ENCODE measurements around the gene OAS2. TPM values are rescaled to one million over a fixed set of nuclear protein-coding genes. Genes with fewer than 3 reads are reported as not detected.

OAS2 gene
- polyA plus RNA-seq, 1 donor from 2014 or later = not detected

DNA sequence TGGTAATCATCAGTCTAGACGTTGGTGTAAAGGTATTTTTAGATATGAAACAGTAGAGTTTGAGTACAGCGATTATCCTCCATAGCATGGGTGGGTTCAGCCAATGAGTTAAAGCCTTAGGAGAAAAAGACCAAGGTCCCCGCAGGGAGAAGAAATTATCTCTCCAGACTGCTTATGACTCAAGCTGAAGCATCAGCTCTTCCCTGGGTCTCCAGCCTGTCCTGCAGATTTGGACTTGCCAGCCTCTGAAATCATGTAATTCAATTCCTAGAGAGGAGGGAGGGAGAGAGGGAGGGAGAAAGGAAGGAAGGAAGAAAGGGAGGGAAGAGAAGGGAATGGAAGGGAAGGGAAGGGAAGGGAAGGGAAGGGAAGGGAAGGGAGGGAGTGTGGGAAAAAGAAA lies 66.2 kb downstream of the OAS2 start:
- Histone ChIP-seq H3K27me3 (ENCODE audit: insufficient read depth, low read depth, low read length) (peaks cover 14% of the 10 kb centered on the region), H4K20me1 (ENCODE audit: insufficient read depth) (no peaks in the 10 kb centered on the region), H3K9ac (ENCODE audit: low read length) (no peak overlapping the region), H3K27ac (ENCODE audit: low read length) (no peak overlapping the region), H3K9me3 (ENCODE audit: low read length) (no peaks in the 10 kb centered on the region), H3K36me3 (ENCODE audit: insufficient read depth, low read length) (no peaks in the 10 kb centered on the region), H3K9me2 (ENCODE audit: insufficient read depth, low read length) (no peaks in the 10 kb centered on the region), H3K79me2 (replicated peaks; ENCODE audit: insufficient read depth, low read length) (no peaks in the 10 kb centered on the region), H3K4me3 (ENCODE audit: low read length) (no peak overlapping the region), H3K4me2 (ENCODE audit: low read length) (no peak overlapping the region), H3F3A (ENCODE audit: insufficient read depth, low read length, poor library complexity, severe bottlenecking) (no peaks in the 10 kb centered on the region), H2AFZ (ENCODE audit: low read depth, low read length) (no peak overlapping the region)
- TF ChIP-seq, protein P1, sequence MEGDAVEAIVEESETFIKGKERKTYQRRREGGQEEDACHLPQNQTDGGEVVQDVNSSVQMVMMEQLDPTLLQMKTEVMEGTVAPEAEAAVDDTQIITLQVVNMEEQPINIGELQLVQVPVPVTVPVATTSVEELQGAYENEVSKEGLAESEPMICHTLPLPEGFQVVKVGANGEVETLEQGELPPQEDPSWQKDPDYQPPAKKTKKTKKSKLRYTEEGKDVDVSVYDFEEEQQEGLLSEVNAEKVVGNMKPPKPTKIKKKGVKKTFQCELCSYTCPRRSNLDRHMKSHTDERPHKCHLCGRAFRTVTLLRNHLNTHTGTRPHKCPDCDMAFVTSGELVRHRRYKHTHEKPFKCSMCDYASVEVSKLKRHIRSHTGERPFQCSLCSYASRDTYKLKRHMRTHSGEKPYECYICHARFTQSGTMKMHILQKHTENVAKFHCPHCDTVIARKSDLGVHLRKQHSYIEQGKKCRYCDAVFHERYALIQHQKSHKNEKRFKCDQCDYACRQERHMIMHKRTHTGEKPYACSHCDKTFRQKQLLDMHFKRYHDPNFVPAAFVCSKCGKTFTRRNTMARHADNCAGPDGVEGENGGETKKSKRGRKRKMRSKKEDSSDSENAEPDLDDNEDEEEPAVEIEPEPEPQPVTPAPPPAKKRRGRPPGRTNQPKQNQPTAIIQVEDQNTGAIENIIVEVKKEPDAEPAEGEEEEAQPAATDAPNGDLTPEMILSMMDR (IDR thresholded peaks at IDR 0.05; ENCODE audit: poor library complexity, severe bottlenecking) = no peak
- TF ChIP-seq TAF1 (IDR thresholded peaks at IDR 0.05; ENCODE audit: low read depth) = no peak
- TF ChIP-seq MXI1 (conservative IDR thresholded peaks at IDR 0.05; ENCODE audit: poor library complexity, severe bottlenecking) = no peak
- TF ChIP-seq EP300 (conservative IDR thresholded peaks at IDR 0.05; ENCODE audit: poor library complexity, severe bottlenecking) = no peak
- TF ChIP-seq SMC3 (conservative IDR thresholded peaks at IDR 0.05; ENCODE audit: poor library complexity) = no peak
- TF ChIP-seq, protein P2, sequence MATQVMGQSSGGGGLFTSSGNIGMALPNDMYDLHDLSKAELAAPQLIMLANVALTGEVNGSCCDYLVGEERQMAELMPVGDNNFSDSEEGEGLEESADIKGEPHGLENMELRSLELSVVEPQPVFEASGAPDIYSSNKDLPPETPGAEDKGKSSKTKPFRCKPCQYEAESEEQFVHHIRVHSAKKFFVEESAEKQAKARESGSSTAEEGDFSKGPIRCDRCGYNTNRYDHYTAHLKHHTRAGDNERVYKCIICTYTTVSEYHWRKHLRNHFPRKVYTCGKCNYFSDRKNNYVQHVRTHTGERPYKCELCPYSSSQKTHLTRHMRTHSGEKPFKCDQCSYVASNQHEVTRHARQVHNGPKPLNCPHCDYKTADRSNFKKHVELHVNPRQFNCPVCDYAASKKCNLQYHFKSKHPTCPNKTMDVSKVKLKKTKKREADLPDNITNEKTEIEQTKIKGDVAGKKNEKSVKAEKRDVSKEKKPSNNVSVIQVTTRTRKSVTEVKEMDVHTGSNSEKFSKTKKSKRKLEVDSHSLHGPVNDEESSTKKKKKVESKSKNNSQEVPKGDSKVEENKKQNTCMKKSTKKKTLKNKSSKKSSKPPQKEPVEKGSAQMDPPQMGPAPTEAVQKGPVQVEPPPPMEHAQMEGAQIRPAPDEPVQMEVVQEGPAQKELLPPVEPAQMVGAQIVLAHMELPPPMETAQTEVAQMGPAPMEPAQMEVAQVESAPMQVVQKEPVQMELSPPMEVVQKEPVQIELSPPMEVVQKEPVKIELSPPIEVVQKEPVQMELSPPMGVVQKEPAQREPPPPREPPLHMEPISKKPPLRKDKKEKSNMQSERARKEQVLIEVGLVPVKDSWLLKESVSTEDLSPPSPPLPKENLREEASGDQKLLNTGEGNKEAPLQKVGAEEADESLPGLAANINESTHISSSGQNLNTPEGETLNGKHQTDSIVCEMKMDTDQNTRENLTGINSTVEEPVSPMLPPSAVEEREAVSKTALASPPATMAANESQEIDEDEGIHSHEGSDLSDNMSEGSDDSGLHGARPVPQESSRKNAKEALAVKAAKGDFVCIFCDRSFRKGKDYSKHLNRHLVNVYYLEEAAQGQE (IDR thresholded peaks at IDR 0.05; ENCODE audit: borderline replicate concordance) = no peak
- TF ChIP-seq RAD21 (conservative IDR thresholded peaks at IDR 0.05) = no peak
- no peak for TF ChIP-seq EZH2 (IDR thresholded peaks at IDR 0.05; ENCODE audit: borderline replicate concordance, insufficient read depth, low read length, poor library complexity, severe bottlenecking)
- TF ChIP-seq POLR2AphosphoS5 (IDR thresholded peaks at IDR 0.05) = no peak

DNA sequence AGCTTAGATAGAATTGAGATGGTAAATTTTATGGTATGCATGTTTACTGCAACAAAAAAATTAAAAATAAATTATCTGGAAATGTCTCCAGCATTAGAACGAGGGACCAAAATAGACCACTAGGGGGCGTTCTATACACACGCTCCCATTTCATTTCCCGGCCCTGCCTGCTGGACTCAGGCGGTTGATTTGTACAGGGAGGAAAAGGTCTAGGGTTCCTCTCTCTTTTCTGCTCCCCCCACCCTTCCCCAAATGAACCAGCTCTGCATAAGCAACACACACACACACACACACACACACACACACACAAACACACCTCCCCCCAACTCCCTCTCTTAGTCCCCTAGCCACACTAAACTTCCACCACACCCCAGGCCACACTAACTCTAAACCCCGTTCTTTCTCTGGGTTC lies 70.4 kb downstream of the OAS2 start:
- Histone ChIP-seq H3K27me3 (ENCODE audit: insufficient read depth, low read depth, low read length) (peaks cover 14% of the 10 kb centered on the region), H3F3A (ENCODE audit: insufficient read depth, low read length, poor library complexity, severe bottlenecking) (no peaks in the 10 kb centered on the region), H3K4me3 (ENCODE audit: low read length) (no peak overlapping the region), H4K20me1 (ENCODE audit: insufficient read depth) (no peaks in the 10 kb centered on the region), H3K27ac (ENCODE audit: low read length) (no peak overlapping the region), H2AFZ (ENCODE audit: low read depth, low read length) (no peak overlapping the region), H3K4me2 (ENCODE audit: low read length) (no peak overlapping the region), H3K9me2 (ENCODE audit: insufficient read depth, low read length) (no peaks in the 10 kb centered on the region), H3K79me2 (replicated peaks; ENCODE audit: insufficient read depth, low read length) (no peaks in the 10 kb centered on the region), H3K36me3 (ENCODE audit: insufficient read depth, low read length) (no peaks in the 10 kb centered on the region), H3K9me3 (ENCODE audit: low read length) (no peaks in the 10 kb centered on the region), H3K9ac (ENCODE audit: low read length) (no peak overlapping the region)
- TF ChIP-seq EZH2 (IDR thresholded peaks at IDR 0.05; ENCODE audit: borderline replicate concordance, insufficient read depth, low read length, poor library complexity, severe bottlenecking) (no peak), POLR2AphosphoS5 (IDR thresholded peaks at IDR 0.05) (no peak), EP300 (conservative IDR thresholded peaks at IDR 0.05; ENCODE audit: poor library complexity, severe bottlenecking) (no peak), SMC3 (conservative IDR thresholded peaks at IDR 0.05; ENCODE audit: poor library complexity) (peak; percentile 94), TAF1 (IDR thresholded peaks at IDR 0.05; ENCODE audit: low read depth) (no peak), RAD21 (conservative IDR thresholded peaks at IDR 0.05) (peak; percentile 93), MXI1 (conservative IDR thresholded peaks at IDR 0.05; ENCODE audit: poor library complexity, severe bottlenecking) (no peak)
- TF ChIP-seq, protein P1 (IDR thresholded peaks at IDR 0.05; ENCODE audit: poor library complexity, severe bottlenecking) = peak; percentile 90
- TF ChIP-seq, protein P2 (IDR thresholded peaks at IDR 0.05; ENCODE audit: borderline replicate concordance) = no peak

Measured in neural cell (in vitro differentiated cells).